GM10847 (cell line): ENCODE measurements around the gene PLXND1.

Experiments
- POLR2A ChIP-seq: IDR thresholded peaks from 2 replicates; pipeline ENCODE4 v1.6.1; 2011; ENCODE audit not compliant: insufficient read length; ENCODE audit errors: extremely low read depth

Gene PLXND1

DNA sequence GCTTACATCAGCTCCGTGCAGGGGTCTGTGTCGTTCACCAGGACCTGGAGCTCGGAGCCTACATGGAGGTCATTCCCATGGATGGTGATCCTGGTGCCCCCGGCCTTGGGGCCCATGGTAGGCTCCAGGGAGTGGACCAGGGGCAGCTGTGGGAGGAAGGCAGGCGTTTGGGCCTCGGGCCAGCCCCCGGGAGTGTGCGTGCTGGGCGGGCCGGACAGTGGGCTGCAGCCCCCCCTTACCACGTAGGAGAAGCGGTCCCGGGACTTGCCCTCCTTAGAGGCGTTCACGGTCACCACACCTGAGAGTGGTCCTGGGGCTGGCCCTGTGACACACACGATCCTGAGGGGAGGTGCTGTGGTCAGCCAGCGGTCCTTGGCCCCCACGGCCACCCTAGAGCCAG lies 33.9 kb downstream of the PLXND1 start:
- no peak for TF ChIP-seq POLR2A

DNA sequence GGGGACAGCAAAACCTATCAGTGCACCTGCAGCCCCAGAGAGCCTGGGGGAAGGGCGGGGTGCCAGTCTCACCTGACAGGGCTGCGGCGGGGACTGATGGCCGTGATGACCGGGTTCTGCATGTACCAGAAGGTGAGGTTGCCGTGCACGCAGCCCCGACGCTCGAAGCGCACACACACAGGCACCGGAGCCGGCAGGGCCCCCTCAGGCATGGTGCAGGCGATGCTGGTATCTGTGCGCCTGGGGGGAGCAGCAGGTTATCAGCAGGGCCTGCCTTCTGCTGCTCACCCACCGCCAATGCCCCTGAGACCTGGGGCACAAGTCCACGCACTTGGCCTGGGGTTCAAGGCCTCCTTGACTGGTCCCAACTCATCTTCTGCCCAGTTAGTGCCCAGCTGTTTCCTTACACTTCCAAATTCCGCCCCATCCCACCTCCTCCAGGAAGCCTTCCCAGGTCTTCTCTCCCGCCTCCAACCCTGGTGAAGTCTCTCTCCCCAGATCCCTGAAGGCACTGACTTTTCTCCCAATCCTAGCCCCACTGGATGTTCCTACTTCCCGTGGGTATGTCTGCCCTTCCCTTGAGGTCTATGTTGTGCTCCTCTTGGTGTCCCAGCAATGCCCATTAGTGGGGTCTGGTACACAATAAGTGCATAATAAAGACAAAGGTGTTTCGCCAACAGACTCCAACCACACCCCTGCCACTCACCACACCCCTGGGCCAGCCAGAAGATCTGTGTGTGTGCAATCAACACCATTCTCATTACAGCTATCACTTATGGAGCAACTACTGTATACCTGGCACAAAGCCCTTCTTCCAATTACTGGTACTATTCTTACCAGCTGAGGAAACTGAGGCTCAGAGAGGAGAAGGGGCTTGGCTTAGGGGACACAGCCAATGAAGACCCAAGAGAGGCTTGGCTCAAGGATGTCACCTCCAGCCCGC lies 34.6 kb downstream of the PLXND1 start:
- no peak for TF ChIP-seq POLR2A

DNA sequence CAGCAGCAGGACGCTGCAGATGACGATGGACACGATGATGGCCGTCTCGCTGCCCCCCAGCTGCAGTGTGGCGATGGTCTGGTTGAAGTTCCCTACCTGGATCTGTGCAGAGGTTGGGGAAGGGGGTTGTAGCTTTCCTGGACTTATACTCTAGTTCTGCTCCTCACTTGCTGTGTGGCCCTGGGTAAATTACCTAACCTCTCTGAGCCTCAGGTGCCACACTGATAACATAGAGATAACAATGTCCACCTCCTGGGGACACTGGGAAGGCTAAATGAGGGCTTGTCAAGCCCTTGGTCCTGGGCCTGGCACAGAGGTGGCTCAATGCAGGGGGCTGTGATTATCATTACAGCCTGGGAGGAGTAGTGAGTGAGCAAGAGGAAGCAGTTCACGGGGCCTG lies 36.6 kb downstream of the PLXND1 start:
- TF ChIP-seq POLR2A = no peak

DNA sequence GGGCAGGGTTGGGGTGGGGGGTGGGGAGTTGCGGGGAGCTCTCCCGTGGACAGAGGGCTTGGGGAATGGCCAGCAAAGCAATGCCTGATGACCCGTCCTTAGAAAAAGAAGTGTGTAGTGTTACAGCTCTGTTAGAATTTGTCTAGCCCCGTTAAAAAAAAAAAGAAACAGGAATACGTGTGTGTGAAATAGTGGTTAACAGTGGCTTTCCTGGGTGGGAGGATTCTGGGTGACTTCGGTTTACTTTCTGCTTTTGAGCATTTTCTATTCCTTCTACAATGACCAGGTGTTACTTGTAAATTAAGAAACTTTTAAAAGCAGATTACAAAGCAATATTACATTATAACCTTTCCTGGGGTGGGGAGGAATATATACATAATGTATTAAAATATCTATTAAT lies 38.5 kb downstream of the PLXND1 start:
- TF ChIP-seq POLR2A = no peak

DNA sequence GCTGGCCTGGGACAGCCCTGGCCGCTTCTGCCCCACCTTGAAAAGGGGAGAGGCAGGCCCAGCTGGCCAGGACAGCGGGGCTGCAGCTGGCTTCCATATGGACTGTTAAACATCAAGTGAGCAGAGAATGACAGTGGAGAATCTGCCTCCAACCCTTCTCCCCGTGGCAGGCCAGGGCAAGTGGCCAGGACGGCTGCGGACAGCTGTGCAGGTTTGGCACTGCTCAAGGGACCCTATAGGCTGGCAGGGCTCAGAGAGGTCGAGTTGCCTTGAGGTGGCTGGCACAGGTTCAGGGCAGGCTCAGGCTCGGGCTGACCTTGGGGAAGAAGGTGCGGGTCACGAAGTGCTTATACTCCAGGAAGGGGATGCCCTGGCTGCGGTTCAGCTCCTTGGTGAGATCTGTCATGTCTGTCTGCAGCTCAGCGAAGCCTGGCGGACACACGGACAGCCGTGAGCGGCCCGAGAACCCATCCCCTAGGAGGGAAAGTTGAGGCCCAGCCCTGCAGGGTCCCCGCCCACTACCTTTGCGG lies 39.2 kb downstream of the PLXND1 start:
- no peak for TF ChIP-seq POLR2A

DNA sequence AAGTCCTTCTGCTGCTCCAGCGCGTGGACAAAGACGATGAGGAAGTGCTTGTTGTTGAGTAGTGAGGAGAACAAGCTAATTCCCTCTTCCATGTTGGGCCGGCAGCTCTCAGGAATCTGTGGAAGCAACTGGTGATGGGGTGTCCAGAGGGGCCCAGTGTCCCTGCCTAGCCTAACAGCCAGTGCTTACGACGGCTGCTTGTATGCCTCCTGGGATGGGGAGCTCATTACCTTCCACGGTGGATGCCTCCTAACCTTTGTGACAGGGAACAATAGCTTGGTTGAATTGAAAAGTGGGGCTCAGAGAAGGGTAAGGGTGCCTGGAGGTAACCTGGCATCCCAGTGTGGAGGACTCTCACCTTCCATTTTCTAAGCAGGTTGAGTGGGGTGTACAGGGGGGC lies 40.6 kb downstream of the PLXND1 start:
- no peak for TF ChIP-seq POLR2A

DNA sequence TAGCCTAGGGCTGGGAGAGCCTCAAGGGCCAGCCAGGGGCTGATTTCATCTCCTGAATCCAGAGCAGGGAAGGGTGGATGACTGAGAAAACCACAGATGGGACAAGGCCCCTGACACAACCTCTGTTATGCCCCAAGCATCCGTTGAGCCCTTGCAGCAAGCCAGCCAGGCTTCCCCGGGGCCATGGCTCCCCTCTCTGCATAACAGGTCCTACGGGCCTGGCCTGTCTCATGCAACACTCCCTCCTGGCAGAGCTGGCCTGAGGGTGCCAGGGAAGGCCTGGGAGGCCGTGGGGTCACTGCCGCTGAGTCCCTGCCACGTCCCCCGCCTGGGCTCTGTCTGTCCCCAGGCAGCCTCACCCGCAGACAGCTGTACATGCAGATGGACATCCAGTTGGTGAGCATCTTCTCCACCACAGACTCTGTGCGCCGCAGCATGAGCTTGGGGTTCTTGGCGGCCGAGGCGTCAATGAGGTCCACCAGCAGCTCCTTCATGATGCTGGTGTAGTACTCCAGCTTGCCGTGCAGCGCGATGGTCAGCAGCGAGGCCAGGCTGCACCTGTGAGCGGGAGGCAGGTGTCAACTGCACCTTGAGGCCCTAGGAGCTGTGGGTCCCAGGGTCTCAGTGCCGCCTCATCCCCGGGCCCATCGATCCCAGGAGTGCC lies 41.4 kb downstream of the PLXND1 start:
- TF ChIP-seq POLR2A = no peak

DNA sequence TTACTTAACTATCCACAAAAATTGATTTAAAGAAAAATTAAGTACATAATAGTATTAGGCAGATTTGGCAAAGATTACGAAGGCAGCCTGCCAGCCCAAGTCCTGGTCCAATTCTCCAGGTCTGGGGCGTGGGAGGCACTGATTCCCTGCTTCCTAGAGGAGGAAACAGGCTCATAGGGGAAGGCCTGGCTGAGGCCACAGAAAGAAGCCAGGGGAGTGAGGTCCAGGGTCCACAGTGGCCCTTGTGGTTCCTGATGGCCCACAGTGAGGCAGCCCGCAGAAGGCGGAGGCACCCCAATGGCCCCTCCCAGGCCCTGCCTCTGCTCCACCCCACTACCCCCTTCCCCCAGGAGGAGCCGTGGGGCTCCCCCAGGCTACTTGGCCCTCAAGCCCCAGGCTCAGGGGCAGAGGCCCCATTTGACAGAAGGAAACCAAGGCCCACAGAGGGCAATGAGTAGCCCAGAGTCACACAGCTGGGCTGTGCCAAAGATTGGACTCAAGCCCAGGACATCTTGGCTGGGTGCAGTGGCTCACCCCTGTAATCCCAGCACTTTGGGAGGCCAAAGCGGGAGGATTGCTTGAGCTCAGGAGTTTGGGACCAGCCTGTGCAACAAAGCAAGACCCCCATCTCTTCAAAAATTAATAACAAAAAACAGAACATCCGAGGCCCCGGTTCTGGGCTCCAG lies 42.5 kb downstream of the PLXND1 start:
- no peak for TF ChIP-seq POLR2A

DNA sequence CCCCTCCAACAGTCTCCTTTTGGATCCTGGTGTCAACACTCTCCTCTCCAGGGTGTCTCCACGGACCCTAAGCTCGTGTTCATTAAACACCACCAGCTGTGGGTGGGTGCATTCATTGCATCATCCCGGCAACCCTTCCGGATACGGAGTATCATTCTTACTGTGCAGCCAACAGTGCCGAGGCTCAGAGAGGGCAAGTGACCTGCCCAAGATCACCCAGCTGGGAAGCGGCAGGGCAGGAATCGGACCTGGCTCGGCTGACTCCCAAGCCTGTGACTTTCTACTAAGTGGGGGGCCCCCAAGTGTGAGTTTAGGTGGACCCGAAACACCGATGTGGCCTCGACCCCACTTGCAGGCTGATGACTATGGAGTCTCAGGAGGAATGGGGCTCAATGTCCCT lies 43.1 kb downstream of the PLXND1 start:
- no peak for TF ChIP-seq POLR2A

DNA sequence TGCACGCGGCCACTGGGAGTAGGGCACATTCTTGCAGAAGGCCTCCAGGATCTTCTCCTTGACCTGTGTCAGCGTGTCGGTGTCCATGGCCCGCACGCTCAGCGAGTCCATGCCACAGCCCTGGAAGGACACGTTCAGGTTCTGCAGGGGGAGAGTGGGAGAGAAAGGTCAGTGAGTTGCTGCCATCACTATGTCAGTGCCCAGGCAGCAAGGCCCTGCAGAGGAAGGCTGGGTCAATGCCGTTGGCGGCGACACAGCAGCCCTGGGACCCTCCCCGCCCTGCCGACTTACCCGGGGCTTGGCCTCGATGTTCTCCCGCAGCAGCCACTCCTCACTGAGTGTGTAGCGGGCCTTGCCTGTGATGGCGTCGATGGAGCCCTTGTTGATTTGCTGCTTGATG lies 43.7 kb downstream of the PLXND1 start:
- TF ChIP-seq POLR2A = no peak

DNA sequence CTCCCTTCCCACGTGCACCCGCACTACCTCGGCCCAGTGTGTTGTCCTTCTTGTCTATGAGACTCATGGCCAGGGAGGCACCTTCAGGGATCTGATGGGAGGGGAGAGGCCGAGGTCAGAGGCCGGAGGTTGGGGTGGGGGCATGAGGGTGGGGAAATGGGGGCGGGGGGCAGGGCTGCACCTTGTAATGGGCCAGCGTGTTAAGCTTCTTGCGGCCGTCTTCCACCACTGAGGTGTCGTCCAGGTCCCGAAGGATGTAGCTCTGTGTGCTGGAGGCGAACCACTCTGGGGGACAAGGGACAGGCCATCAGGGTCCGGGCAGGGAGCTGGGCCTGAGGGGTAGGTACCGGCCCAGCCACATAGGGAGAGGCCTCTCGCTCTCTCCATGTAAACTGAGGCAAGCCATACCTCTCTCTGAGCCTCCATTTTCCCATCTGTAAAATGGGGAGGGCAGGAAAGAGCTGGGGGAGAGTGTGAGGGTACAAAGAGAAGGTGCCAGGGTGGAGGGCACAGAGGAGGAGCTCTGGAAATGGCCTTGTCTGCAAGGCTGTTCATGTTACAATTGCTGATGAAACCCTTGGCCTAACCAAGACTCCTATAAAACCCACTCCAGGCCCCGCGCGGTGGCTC lies 44.7 kb downstream of the PLXND1 start:
- no peak for TF ChIP-seq POLR2A

DNA sequence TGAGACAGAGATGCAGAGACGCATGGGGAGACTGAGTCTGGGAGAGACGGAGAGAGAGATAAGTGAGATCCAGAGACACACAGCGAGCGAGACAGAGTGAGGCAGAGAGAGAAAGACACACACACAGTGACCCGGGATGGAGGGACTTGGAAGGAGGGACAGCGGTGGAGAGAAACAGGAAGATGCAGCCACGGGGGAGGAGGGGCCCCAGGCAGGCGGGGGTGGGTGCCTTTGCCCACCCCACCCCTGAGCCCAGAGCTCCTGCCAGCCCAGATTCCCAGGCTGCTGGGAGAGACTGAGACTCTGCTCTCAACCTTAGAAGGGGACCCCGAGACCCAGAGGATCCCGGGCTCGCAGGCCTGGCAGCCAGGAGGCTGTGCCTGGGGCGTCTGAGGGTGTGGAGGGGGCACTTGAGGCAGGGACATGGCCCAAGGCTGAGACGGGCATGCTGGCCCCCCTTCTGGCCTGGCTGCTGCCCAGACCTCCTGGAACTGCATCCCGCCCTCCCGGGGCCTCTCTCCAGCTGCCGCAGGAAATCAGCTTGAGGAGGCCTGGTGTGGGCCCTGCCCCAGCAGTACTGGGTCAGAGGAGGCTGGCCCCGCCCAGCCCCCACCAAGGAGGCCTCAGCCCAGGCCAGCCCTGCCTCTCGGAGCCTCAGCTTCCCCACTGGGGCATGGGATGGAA lies 45.4 kb downstream of the PLXND1 start:
- TF ChIP-seq POLR2A = no peak

DNA sequence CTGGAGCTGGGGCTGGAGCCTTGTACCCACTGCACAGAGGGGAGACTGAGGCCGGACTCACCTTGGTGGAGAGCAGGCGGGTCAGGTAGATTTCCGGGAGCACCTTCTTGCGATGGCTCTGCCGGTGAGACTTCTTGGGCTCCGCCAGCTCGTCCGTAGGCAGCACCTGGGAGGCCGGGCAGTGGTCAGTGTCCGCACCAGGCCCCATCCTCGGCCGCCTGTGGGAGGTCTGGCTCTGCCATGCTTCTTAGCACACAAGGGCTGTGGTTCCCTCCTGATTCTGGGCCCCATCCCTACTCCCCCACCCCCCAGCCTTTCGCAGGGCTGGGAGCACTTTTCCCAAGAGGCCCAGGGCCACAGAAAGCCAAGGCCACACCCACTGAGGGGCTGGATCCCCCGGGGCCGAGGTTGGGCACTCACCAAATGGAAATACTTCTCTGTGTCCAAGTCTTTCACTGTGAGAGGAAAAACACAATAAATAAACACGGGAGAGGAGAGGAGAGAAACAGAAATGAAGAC lies 46.1 kb downstream of the PLXND1 start:
- TF ChIP-seq POLR2A = no peak

DNA sequence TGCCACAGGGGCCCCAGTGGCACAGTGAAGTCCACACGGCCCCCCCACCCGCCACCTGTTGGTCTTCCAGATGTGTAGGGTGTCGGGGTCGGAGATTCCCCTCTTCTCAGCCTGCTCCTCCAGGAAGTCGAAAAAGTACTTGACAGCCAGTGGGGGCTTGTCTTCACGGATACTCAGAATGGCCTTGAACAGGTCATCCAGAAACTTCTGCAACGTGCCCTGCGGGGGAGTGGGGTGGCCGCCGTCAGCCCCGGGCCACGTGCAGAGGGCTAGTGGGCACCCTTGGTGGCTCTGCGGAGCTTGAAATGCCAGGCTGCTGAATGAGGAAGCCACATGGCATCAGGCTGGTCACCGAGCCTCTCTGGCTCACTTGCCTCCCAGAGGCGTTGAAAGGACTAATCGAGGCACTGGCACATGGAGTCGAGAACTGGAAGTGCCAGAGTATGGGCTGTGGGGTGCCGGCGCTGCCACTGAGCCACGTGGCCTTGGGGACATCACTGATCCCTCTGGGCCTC lies 46.9 kb downstream of the PLXND1 start:
- no peak for TF ChIP-seq POLR2A
